GM12801 (cell line): Measurements from ENCODE around the gene HOXA9.

ENCODE experiments used
- CTCF ChIP-seq: IDR thresholded peaks from one replicate; pipeline ENCODE4 v1.5.1; 2011; ENCODE audit warnings: control low read depth; ENCODE audit not compliant: insufficient read length; ENCODE audit errors: extremely low read depth

The HOXA9 gene

GRCh38 chr7:27165996-27166530 lies 726 bp upstream of the HOXA9 start:
- TF ChIP-seq CTCF, result no peak

- TF ChIP-seq CTCF, result no peak
Observed at GRCh38 chr7:27164367-27165088, 809 bp downstream of the HOXA9 start.

- no peak for TF ChIP-seq CTCF
Observed at GRCh38 chr7:27164045-27164366, 1.3 kb downstream of the HOXA9 start.

GRCh38 chr7:27163288-27164044 lies 1.9 kb downstream of the HOXA9 start:
- TF ChIP-seq CTCF, result no peak

GRCh38 chr7:27162561-27163287 lies 2.6 kb downstream of the HOXA9 start:
- TF ChIP-seq CTCF, result no peak

- no peak for TF ChIP-seq CTCF
Observed at GRCh38 chr7:27161721-27162560, 3.4 kb downstream of the HOXA9 start.
